Peyer's patch (tissue), 4 donors: Measurements from ENCODE around the gene ESRP2.

Experiments used
- POLR2A ChIP-seq, 2 donors: fragments of 450-650 bp; IDR thresholded peaks; one replicate each; pipeline ENCODE4 v1.5.1; 2017; ENCODE audit warnings: antibody characterized with exemption in 2 of 2, mild to moderate bottlenecking in 2 of 2, moderate library complexity in 2 of 2
- TF ChIP-seq, protein P1 (sequence below), 6 experiments: fragments of 450-650 bp in 4 of 6; fragments of 200-600 bp in 2 of 6; sonication (generic) in 1 of 6; IDR thresholded peaks; one replicate each; pipeline ENCODE4 v1.5.1; 2017 to 2019; ENCODE audit warnings: antibody characterized with exemption in 6 of 6, mild to moderate bottlenecking in 3 of 6, moderate library complexity in 1 of 6

GRCh38 chr16:68282064-68282452 lies 46.1 kb upstream of the ESRP2 start:
- TF ChIP-seq, protein P1, sequence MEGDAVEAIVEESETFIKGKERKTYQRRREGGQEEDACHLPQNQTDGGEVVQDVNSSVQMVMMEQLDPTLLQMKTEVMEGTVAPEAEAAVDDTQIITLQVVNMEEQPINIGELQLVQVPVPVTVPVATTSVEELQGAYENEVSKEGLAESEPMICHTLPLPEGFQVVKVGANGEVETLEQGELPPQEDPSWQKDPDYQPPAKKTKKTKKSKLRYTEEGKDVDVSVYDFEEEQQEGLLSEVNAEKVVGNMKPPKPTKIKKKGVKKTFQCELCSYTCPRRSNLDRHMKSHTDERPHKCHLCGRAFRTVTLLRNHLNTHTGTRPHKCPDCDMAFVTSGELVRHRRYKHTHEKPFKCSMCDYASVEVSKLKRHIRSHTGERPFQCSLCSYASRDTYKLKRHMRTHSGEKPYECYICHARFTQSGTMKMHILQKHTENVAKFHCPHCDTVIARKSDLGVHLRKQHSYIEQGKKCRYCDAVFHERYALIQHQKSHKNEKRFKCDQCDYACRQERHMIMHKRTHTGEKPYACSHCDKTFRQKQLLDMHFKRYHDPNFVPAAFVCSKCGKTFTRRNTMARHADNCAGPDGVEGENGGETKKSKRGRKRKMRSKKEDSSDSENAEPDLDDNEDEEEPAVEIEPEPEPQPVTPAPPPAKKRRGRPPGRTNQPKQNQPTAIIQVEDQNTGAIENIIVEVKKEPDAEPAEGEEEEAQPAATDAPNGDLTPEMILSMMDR (IDR thresholded peaks at IDR 0.05), result no peak
- TF ChIP-seq POLR2A (IDR thresholded peaks at IDR 0.05), result no peak
